ENCODE measurements around the gene PLXND1.

DNA sequence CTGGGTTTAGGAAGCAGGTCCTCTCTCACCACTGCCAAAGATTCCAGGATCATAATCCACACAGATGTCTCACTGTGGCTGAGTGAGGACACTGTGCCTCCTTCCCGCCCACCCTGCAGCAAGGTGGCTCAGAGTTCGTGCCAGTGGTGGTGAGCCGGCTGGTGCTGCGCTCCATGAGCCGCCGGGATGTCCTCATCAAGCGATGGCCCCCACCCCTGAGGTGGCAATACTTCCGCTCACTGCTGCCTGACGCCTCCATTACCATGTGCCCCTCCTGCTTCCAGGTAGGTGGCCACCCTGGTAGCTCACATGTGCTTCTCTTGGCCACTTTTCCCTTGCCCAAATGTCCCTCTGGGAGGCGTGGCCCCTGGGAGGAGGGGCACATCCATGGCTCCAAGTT is 87.0 kb downstream of the PLXND1 start:
- no peak for TF ChIP-seq EZH2 (IDR thresholded peaks at IDR 0.05)
- no peak for TF ChIP-seq FOXP2 (optimal IDR thresholded peaks at IDR 0.05; ENCODE audit: control extremely low read depth, extremely low read length, insufficient read depth)
- TF ChIP-seq POLR2AphosphoS5 (IDR thresholded peaks at IDR 0.05; ENCODE audit: borderline replicate concordance, low read depth, low read length): no peak
